ENCODE results near the gene SKP1.

Gene SKP1

GRCh38 chr5:134111741-134112647, 64.8 kb downstream of the SKP1 start:
- peak; percentile 68 to 70 for DNase-seq

- peak in 1 of 2 experiments; percentile 60 for DNase-seq
Observed at GRCh38 chr5:134110382-134110781, 66.4 kb downstream of the SKP1 start.

- no peak for DNase-seq
Observed at GRCh38 chr5:134107779-134108178, 69.0 kb downstream of the SKP1 start.

- no peak for DNase-seq
Observed at GRCh38 chr5:134106991-134107701, 69.6 kb downstream of the SKP1 start.

- DNase-seq, result peak; percentile 69 to 70
Observed at GRCh38 chr5:134103998-134104654, 72.6 kb downstream of the SKP1 start.

GRCh38 chr5:134103397-134103796, 73.4 kb downstream of the SKP1 start:
- peak; percentile 61 to 67 for DNase-seq

- peak; percentile 88 to 89 for DNase-seq
Observed at GRCh38 chr5:134101686-134102439, 74.9 kb downstream of the SKP1 start.

GRCh38 chr5:134100283-134101091, 76.3 kb downstream of the SKP1 start:
- peak; percentile 85 to 87 for DNase-seq

- DNase-seq, result no peak
Observed at GRCh38 chr5:134099939-134100282, 76.8 kb downstream of the SKP1 start.

- no peak for DNase-seq
Observed at GRCh38 chr5:134099288-134099872, 77.4 kb downstream of the SKP1 start.
